Caki2 (cell line): ENCODE data around the gene NUTM1. TPM values are rescaled to one million over a fixed set of nuclear protein-coding genes. Genes with fewer than 3 reads are reported as not detected.
"Not testable (repeated sequence)": the region's sequence is repeated elsewhere in the genome, so short reads cannot be mapped to it uniquely, and the experiment has no call there.

Source experiments
- DNase-seq: peaks from one replicate; pipeline ENCODE4 v3.0.0-alpha.2; 2015; ENCODE audit warnings: low read depth
- in situ Hi-C: cut with HindIII; loops from 2 replicates; pipeline ENCODE4 v1.10.0; 2016; ENCODE audit warnings: low sequenced_read_pairs, low pct_unique_long_range_greater_than_20kb, mixed read lengths
- total RNA-seq: library from RNA; depleted of rRNA; stranded (reverse); fragments of >200 nt; shearing (Covaris generic); gene quantifications from 2 replicates; pipeline ENCODE4 v1.2.3, GENCODE V29; 2014; ENCODE audit warnings: low replicate concordance; rRNA removed

Gene NUTM1
- total RNA-seq, 1 experiment from 2014 or later, result not detected

- DNase-seq, in situ Hi-C loops: not testable (repeated sequence)
Measured at GRCh38 chr15:34381829-34382521, 38.9 kb downstream of the NUTM1 start.

- DNase-seq, in situ Hi-C loops: not testable (repeated sequence)
Measured at GRCh38 chr15:34389594-34390086, 46.5 kb downstream of the NUTM1 start.

GRCh38 chr15:34392981-34393380, 49.9 kb downstream of the NUTM1 start:
- in situ Hi-C loops, DNase-seq: not testable (repeated sequence)

- DNase-seq, in situ Hi-C loops: not testable (repeated sequence)
Measured at GRCh38 chr15:34397637-34398259, 54.6 kb downstream of the NUTM1 start.

DNA sequence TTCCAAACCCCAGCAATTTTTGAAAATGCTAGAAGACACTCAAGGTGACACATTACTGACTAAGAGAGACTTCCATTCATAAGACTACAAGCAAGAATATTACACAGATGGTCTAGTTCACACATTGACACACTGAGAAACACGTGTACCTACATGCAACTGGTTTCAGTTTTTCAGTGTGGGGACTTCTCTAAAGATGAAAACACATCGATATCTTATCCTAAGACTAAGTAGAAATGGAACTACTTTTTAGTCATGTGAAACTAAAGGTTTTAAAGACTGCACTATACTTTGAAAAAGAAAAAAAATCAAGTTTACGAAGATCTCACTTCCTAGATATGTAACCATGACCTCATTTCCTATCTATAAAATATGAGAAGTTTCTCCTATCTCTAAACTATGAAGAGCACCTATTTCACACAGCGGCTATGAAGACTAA, 60.1 kb downstream of the NUTM1 start:
- DNase-seq, in situ Hi-C loops: not testable (repeated sequence)

- in situ Hi-C loops, DNase-seq: not testable (repeated sequence)
Measured at GRCh38 chr15:34403899-34404298, 60.8 kb downstream of the NUTM1 start.

Other genes starting within 250 kb of the NUTM1 start
- gene EMC7, start 241.5 kb upstream of the NUTM1 start, total RNA-seq, result 37.4 and 51.1 TPM in 2 replicates
- gene PGBD4, start 241.2 kb upstream of the NUTM1 start, total RNA-seq, result 0.35 and 0.88 TPM in 2 replicates
- gene KATNBL1, start 133.2 kb upstream of the NUTM1 start, total RNA-seq, result 23.1 and 29.0 TPM in 2 replicates
- gene EMC4, start 118.3 kb upstream of the NUTM1 start, total RNA-seq, result 239 and 253 TPM in 2 replicates
- gene SLC12A6, start 5.5 kb upstream of the NUTM1 start, total RNA-seq, result 0.29 and 0.71 TPM in 2 replicates
- gene NOP10, start 179 bp upstream of the NUTM1 start, total RNA-seq, result 154 and 204 TPM in 2 replicates
- 4.4 and 9.6 TPM in 2 replicates for gene LPCAT4, start 23.9 kb downstream of the NUTM1 start, total RNA-seq
- gene GOLGA8A, start 94.5 kb downstream of the NUTM1 start, total RNA-seq, result 4.8 and 5.8 TPM in 2 replicates
- gene GOLGA8B, start 240.3 kb downstream of the NUTM1 start, total RNA-seq, result 11.9 and 54.5 TPM in 2 replicates